Left lobe of liver (tissue), 2 donors: ENCODE measurements around the gene CNNM2. TPM values are rescaled to one million over a fixed set of nuclear protein-coding genes. Genes with fewer than 3 reads are reported as not detected.

Source experiments
- ATAC-seq: fragments of 200-7000 bp; cut with Tn5 transposase; one replicate; pipeline ENCODE4 v1.9.1; 2020; ENCODE audit warnings: mild to moderate bottlenecking, moderate library complexity
- DNase-seq: peaks from one replicate; pipeline ENCODE4 v3.0.0-alpha.2; 2020; ENCODE audit warnings: low spot score
- total RNA-seq: library from RNA; stranded (reverse); gene quantifications from one replicate; pipeline ENCODE4 v1.2.1, GENCODE V29; 2021
- donor health status: DM: no; HTN: no; CAD: no; lungs with moderate emphysema.
- donor health status: DM: no; HTN: yes; CAD: no.

Gene CNNM2
- total RNA-seq, 1 donor from 2014 or later: 7.9 TPM

DNA sequence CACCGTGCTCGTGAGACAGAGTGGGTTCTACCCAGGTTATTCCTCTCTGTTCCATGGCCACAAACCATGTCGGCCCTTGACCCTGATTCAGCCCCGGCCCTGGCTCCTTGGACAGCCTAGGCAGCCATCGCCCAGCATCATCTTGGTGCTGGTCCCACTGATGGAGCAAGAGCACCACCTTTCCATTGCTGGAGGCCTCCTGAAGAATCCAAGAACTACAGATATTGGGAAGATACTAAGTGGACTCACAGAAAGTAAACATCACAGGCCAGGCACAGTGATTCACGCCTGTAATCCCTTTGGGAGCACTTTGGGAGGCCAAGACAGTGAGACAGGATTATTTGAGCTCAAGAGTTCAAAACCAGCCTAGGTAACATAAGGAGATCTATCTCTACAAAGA lies 149.9 kb downstream of the CNNM2 start:
- no peak for ATAC-seq
- no peak for DNase-seq

DNA sequence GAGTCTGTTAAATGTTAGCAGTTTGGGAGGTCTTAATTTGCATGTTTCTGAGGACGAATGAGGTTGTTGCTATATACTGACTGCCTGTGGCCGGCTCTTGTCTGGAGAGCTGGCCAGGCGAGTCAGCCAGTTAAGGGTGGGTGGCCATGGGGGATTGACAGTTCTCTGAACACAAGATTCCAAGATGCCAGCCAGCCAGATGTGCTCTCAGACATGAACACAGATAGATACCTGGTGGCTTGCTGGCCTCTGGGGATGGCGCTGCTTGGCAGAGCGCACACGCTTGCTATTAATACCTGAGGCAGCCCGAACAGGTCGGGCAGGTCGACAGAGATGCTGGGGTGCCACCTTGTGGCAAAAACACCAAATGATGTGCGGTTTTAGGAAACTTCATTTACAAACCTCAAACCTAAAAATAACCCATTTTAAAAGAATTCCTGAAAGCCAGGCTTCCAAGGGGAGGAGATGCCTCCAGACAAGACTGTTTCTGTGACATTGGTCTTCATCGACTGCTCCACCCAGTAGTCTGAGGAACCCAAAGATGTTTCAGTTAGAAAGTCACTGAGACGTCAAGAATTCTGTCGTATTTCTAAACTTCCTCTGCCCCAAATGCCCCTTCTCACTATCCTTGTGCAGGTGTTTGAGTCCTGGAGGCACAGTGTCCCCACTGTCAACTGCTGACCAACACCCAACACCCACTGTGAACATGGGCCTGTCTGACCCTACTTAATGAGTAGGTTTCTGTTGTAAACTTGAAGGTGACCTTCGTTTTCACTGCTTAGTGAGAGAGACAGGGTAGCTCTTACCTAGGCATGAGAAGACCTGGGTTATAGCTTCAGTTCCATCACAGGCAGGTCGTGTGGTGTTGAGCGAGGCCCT lies 151.6 kb downstream of the CNNM2 start:
- DNase-seq (peak; percentile 65), ATAC-seq (peak; percentile 97)

DNA sequence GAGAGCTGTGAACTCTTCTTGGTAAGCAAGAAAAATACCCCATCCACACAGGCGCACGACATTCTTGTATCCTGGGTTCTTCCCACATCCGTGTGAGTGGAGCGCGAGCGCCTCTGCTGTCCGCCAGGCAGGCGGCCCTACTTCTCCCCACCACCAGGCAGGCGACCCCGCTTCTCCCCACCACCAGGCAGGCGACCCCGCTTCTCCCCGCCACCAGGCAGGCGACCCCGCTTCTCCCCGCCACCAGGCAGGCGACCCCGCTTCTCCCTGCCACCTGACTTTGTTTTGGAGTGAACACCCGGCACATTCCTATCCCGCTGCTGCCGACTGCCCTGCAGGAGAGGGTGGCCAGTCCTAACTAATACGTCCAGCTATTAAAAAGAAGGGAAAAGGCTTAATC lies 154.2 kb downstream of the CNNM2 start:
- ATAC-seq (no peak), DNase-seq (no peak)

DNA sequence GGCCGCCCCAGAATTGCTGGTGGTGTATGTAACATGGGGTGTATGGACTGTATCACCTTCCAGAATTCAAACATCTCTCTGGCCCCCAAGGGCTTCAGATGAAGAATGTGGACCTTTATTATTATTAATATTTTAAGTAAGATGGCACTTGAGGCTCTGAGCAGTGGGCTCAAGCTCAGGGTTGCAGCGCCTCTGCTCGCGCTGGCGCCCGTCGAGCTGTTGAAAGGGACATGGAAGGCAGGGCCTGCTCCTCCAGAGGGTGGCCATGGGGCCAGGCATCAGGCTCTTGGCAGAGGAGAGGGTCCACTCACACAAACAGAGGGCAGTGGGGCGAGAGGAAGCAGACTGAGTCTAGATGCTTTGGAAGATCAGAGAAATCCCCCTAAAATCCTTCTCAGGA lies 154.8 kb downstream of the CNNM2 start:
- ATAC-seq (no peak), DNase-seq (no peak)

DNA sequence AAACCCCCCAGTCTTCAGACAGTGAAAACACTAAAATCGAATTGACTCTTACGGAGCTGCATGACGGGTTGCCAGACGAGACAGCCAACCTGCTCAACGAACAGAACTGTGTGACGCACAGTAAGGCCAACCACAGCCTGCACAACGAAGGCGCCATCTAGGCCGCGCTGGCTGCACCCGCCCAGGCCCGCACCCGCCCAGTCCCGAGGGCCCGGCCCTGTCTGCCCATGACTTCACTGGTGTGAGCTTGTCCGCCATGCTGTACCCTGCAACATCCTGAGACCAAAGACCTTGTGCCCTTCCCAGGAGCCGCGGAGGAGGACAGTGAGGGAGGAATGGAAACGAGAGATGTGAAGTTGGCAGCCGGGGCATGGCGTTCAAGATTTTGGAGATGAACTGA lies 158.9 kb downstream of the CNNM2 start:
- DNase-seq: no peak
- ATAC-seq: no peak

DNA sequence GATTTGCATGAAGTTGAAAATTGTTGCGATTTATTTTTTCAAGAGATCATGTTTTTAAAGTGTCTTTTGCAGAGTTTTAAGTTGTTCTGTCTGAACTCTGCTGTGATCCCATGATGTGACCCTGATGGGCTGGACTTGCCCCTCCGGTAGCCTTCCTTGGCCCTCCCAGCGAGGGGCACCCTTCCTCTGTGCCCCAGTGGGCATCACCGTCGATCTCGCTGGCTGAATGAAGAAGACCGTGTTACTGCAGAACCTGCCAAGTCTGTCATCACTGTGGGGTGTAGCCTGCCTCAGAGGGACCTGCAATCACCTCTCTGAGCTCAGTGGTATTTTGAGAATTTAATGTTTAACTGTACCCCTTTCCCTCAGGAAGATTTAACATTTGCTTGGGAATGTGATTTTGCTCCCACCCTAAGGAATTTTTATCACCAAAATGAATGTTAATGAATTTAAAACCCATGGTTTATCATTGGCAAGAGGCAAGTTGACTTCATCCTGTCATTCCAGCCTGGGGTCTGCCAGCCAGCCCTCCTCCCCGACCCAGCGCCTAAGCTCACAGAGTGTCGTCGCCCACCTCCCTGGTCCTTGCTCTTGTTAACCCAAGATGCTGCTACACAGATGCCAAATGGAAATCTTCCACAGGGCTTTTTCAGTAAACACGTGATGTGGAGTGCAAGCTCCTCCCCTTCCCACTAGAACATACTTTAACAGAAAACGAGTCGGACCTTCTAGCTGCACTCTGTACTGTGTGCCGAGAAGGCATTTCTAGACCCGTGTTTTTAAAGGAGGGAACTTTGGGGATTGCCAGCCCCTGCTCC lies 159.6 kb downstream of the CNNM2 start:
- no peak for DNase-seq
- ATAC-seq: no peak

DNA sequence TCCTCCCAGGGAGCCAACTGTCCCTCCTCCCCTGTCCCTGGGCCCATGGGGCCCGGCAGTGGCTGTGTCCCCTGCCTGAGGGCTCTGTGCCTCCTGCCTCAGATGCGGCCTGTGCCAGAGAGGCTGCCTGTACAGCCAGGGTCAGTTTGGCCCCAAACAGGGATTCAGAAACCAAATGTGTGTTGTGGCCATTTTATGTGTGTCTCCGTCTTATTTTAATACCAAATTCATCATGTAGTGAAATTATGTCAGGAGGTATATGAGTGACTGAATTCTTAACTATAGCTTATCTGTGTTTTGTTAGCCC lies 160.2 kb downstream of the CNNM2 start:
- no peak for DNase-seq
- no peak for ATAC-seq

DNA sequence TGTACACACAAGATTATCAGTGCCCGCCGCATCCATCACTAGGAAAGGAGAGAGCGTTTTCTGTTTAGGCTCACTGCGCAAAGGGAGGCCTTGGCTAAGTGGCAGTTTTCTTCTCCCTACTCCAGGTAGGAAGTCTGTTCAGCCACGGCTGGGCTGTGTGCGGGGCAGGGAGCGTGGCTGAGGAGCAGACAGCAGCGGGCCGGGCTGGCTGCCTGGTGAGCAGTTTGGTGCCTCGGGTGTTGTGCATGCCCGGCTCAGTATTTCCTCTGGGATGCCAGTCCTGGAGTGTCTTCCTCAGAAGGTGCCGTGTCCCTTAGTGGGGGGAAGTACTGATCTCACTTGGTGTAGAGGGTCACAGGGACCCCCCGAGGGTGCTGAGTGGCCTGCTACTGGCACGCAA lies 160.6 kb downstream of the CNNM2 start:
- ATAC-seq (no peak), DNase-seq (no peak)

DNA sequence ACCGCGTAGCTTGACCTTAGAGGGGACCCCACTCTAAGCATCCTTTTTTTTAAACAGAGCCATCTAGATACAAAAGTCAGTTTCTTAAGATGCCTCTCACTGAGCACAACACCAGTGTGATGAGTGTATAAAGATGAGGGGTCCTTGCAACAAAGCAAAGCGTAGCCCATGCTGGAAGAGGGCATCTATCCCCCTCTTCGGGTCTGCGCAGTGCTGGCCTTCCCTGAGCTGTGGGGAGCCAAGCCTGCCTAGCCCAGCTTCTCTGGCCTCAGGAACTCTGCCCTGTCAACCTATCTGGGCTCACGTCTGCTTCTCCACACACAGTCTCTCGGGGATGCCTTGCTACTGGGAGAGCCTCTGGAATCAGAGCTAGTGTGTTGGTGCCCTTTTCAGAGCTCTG lies 161.0 kb downstream of the CNNM2 start:
- no peak for DNase-seq
- ATAC-seq: no peak

DNA sequence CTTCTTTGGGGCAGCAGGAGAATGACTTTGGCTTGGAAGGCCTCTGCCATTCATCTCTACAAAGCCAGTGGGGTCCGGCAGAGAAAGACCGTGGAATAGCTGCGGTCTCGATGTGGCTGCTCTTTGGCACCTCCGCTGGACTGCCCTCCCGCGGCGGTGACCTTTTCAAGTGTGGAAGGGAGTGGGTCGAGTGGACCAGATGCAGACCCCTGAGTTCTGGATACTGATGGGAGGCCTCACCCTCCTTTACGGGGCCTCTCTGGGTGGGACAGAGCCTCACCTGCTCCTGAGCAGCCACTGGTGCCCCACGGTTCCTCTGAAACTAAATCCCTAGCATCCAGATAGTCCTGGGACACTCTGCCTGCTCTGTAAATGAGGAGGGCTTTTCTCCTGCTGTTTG lies 161.9 kb downstream of the CNNM2 start:
- ATAC-seq: no peak
- no peak for DNase-seq

DNA sequence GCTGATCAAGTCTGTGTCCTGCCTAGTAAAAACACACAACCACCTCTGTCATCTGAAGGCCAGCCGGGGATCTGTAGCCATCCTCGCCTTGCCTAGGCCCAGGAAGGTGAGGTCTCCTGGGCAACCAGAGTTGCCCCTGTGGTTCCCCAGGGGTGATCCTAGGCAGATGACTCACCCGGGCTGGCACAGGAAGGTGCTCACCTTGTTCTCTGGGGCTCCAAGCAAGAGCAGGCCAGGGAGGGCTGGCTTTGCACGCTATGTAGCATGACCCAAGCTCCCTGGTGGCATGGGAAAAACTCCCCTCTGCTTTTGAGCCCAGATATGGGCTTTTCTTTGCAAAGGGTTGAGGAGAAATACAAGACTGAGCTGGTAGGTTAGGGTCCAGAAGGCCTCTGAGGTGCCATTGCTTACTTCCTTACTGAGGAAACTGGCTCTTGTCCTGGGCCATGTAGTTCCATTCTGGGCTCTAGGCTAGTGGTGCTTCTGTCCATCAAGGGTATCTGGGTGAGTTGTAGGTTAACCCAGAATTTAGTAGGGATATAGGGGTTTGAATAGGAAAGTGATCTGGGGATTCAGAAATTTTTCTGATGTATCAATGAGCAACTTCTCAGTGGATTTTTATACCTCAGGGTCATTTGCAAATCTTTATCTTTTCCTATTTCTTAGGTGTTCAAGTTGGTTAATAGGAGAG lies 162.9 kb downstream of the CNNM2 start:
- ATAC-seq (peak; percentile 13), DNase-seq (no peak)

DNA sequence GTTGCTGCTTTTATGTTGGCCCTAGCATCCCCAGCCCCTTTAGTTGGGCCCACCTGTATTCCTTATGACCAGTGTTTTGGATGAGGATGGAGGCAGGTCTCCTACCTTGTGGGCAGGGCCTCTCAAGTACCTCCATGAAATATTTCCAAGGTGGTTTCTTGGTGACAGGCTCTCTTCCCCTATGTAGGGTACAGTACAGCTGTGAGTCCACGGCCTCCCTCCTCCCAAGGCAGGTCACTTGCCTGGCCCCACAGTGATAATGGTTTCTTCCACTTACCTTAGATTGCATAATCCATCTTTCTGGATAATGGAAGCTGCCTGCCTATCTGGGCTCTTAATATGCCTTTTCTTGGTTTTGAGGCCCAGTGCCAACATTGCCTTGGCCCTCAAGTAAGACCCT lies 164.6 kb downstream of the CNNM2 start:
- ATAC-seq: no peak
- DNase-seq: no peak

DNA sequence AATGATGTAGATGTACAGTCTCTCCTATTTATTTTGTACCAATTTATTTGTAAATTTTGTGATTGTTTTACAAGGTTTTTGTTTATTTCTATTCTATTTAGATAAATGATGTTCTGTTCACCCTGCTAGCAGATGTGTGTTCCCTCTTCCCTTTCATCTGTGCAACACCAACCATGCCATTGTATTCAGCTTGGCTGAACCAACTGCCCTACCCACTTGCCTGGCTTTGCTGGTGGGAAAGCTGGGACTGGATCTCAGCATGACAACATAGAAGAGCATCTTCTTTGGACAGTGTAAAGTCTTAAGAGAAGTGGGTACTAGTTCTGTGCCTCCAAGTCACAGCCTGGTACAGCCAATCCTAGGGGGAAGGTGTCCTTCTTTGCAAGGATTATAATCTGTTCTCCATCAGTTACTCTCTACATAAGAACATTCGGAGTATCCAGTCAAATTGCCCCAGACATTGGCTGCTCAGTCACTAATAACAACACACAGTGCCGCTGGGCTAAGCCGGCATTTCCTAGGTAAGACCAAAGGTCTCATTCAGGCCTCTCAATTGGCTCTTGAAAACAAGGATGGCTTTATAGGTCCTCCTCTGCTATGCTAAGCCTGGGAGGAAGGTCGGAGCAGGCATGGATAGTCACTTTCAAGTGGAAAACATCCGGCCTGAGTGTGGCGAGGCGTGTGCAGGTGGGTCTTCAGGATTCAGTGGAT lies 165.3 kb downstream of the CNNM2 start:
- ATAC-seq (peak; percentile 20), DNase-seq (no peak)

DNA sequence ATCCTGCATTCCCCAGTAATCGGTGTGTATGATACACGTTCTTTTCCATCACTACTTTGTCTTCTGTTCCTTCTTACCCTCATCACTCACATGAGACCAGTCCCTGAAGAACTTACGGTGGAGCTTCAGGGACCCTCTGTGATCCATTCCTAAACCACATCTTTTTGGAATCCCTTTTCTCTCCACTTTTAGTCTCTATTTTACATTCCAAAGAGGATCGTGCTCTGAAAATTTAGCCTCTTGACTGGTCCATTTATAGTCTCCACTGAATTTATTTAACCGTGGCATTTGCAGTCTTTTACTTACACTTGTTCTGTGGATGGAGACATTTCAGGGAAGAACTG lies 165.9 kb downstream of the CNNM2 start:
- ATAC-seq: no peak

DNA sequence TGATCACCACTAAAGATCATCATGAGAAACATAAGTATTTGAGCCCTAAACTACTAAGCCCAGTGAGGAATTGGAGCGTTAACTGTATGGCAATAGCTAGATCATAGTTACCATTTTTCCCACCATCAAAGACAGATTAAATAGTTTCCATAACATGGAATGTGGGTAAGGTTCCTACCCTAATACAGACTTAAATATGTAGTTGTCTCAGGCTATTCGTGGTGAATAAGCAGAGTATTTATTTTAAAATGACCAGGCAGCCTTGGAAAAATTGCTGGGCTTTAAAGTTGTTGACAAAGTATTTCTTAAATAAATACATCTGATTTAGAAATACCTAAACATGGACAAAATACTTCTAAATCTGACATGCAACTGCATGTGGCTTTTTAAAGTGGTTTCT lies 168.2 kb downstream of the CNNM2 start:
- DNase-seq (no peak), ATAC-seq (no peak)

More for the DNA sequence above, 165.9 kb downstream of the CNNM2 start:
- no peak for DNase-seq

DNA sequence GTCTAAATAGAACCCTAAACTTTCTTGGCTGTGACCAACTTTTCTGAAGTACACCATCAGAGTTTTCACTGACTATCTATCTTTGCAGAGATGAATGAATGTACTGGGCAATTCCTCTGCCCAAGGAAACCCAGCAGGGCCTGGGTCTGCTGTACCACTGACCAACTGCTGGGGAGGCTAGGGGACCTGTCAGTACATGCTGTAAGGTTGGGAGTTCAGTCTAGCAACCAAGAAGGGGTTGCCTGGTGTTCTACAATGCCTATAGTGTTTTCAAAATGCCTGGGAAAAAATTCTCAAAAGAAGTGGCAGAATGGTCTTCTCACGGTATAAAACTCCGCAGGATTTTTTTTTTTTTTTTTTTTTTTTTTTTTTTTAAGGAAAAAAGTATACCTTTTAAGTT lies 168.7 kb downstream of the CNNM2 start:
- DNase-seq (no peak), ATAC-seq (no peak)

DNA sequence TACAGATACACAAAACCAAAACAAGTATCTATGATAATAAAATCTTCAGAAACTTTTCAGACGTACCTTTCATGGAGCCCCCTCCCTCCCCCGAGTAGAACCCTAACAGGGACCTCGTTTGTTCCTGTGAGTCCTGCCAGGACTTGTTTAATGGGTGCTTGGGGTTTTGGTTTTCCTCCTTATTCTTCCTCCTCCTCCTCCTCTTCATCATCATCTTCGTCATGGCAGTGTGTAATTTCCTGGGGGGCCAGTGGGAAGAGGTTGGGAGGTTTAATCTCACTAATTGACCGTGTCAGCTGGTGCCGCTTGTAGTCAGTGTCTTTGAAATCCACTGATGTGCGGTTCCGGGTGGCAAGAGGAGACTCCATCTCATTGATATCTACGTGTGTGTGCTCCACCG lies 171.4 kb downstream of the CNNM2 start:
- no peak for ATAC-seq
- no peak for DNase-seq

DNA sequence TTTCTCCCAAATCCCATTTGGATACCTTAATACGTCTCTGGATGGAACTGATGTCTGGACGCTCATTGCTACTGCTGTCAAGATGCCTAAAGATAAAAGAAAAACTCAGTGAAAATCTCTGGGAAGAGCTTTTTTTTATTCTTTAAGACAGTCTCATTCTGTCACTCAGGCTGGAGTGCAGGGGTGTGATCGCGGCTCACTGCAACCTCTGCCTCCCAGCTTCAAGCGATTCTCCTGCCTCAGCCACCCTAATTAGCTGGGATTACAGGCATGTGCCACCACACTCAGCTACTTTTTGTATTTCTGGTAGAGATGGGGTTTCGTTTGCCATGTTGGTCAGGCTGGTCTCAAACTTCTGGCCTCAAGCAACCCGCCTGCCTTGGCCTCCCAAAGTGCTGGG lies 172.8 kb downstream of the CNNM2 start:
- ATAC-seq (no peak), DNase-seq (no peak)

DNA sequence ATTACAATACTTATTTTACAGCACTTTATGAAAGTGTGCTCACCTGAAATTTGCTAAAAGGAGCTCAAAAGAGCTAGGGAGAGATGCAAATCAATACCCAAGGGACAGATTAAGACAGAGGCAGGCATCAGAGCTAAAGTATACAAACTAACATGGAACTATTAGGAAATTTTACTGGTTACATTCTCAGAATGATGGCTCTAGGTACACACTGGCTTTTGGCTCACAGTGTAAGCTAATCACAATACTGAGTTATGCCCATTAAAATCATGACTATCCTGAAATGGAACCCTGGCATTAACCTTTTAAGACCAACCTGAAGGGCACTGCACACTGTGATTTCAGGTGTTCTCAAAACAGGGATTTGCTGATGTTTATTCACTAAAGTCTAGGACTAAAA lies 176.9 kb downstream of the CNNM2 start:
- peak; percentile 55 for ATAC-seq

DNA sequence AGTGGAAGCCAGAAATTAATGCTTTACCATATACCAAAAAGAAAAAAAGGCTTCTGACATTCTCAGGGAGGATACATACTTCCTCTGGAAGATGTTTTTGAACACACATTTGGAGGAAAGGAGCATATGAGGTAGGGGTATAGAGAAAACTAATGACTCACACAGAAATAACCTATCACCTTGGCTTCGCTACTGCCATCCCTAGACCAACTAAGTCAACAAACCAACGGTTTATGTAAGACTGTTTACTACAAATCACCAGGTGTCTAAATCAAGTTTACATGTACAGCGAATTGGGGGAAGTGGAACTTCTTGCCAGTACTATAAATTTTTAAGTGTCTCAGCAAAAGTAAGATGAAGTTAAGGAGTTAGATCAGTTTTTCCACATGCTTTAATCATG lies 178.0 kb downstream of the CNNM2 start:
- DNase-seq: no peak
- ATAC-seq: peak; percentile 88

More for the DNA sequence above, 176.9 kb downstream of the CNNM2 start:
- DNase-seq: no peak

DNA sequence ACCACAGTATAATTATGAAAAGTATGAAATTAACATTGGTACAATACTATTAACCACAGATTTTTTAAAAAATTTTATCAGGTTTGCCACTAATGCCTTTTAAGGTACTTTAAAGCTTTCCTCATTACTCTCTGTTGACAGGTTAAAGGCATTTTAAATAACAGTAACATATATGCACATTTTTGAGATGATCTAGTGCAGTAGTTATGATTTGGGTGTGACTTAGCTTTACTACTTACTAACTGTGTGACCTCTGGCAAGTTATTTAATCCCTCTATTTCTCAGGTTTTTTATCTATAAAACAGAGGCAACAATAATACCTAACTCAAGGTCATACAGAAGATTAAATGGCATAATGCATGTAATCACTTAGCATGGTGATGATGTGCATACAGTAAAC lies 180.1 kb downstream of the CNNM2 start:
- DNase-seq: no peak
- no peak for ATAC-seq
